Thoracic aorta (tissue), 2 donors: ENCODE results near the gene PRKN. TPM values are rescaled to one million over a fixed set of nuclear protein-coding genes. Genes with fewer than 3 reads are reported as not detected.

Source experiments
- ATAC-seq: fragments of 150-250 bp; one replicate; pipeline ENCODE4 v1.8.0; 2017; ENCODE audit warnings: low read depth; ENCODE audit not compliant: insufficient number of reproducible peaks, low FRiP score
- DNase-seq: peaks from one replicate; pipeline ENCODE4 v3.0.0-alpha.2; 2020; ENCODE audit warnings: low spot score
- H3K27ac ChIP-seq, 2 donors: fragments of 200-600 bp; sonication (generic); 1 replicate in 1 of 2; 2 replicates in 1 of 2; pipeline ENCODE4 v1.5.1; 2016; ENCODE audit warnings: mild to moderate bottlenecking in 2 of 2, moderate library complexity in 2 of 2
- H3K27me3 ChIP-seq: fragments of 200-600 bp; sonication (generic); replicated peaks from 2 replicates; pipeline ENCODE4 v1.6.0; 2016; ENCODE audit warnings: mild to moderate bottlenecking; ENCODE audit not compliant: insufficient read depth
- H3K36me3 ChIP-seq: fragments of 200-600 bp; sonication (generic); one replicate; pipeline ENCODE4 v1.5.1; 2016
- H3K4me1 ChIP-seq, 2 donors: fragments of 200-600 bp; sonication (generic); 1 replicate in 1 of 2; 2 replicates in 1 of 2; pipeline versions ENCODE4 v1.5.1 to v1.6.0; 2016; ENCODE audit warnings: low read depth in 2 of 2, mild to moderate bottlenecking in 1 of 2; ENCODE audit not compliant: control insufficient read depth in 1 of 2
- H3K4me3 ChIP-seq: fragments of 200-600 bp; sonication (generic); 2 replicates; pipeline ENCODE4 v1.5.1; 2016; ENCODE audit warnings: mild to moderate bottlenecking
- H3K9me3 ChIP-seq: fragments of 200-600 bp; sonication (generic); 2 replicates; pipeline ENCODE4 v1.5.1; 2016
- total RNA-seq, 2 donors: library from RNA; depleted of rRNA; stranded (reverse); fragments of >200 nt; gene quantifications; one replicate each; pipeline versions ENCODE4 v1.1.0 to v1.2.3, GENCODE V29; 2016
- TF ChIP-seq, protein P1 (sequence below): fragments of 200-600 bp; sonication (generic); IDR thresholded peaks from one replicate; pipeline ENCODE4 v1.5.1; 2019; ENCODE audit warnings: antibody characterized with exemption

PRKN gene
- total RNA-seq, 2 donors from 2014 or later: 10.4 to 23.8 TPM

DNA sequence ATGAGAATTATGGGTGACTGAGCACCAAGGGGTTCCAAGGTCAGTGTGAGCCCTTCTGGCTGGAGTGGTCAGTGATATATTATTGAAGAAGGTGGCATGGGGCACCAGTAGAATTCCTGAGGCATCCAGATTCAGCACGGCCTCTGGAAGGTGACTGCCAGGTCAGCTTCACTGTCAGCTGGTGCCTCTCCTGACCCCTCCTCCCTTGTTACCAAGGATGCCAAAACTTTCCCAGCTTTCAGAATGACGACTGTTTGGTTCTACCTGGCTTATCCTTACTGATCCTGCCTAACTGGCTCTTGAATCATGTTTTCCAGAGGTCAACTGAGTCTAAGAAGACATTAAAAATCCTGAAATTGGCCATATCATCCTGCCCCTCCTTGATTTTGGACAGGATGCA, 1264.5 kb downstream of the PRKN start:
- H3K4me1 ChIP-seq: no peaks in the 10 kb centered on the region
- DNase-seq: no peak
- H3K27ac ChIP-seq: no peak overlapping the region
- ATAC-seq: no peak
- TF ChIP-seq, protein P1, sequence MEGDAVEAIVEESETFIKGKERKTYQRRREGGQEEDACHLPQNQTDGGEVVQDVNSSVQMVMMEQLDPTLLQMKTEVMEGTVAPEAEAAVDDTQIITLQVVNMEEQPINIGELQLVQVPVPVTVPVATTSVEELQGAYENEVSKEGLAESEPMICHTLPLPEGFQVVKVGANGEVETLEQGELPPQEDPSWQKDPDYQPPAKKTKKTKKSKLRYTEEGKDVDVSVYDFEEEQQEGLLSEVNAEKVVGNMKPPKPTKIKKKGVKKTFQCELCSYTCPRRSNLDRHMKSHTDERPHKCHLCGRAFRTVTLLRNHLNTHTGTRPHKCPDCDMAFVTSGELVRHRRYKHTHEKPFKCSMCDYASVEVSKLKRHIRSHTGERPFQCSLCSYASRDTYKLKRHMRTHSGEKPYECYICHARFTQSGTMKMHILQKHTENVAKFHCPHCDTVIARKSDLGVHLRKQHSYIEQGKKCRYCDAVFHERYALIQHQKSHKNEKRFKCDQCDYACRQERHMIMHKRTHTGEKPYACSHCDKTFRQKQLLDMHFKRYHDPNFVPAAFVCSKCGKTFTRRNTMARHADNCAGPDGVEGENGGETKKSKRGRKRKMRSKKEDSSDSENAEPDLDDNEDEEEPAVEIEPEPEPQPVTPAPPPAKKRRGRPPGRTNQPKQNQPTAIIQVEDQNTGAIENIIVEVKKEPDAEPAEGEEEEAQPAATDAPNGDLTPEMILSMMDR: no peak
- H3K27me3 ChIP-seq: no peaks in the 10 kb centered on the region
- H3K36me3 ChIP-seq: no peaks in the 10 kb centered on the region
- no peak overlapping the region for H3K4me3 ChIP-seq
- H3K9me3 ChIP-seq: no peaks in the 10 kb centered on the region

- no peaks in the 10 kb centered on the region for H3K4me1 ChIP-seq
- H3K36me3 ChIP-seq: no peaks in the 10 kb centered on the region
- TF ChIP-seq, protein P1: no peak
Measured at GRCh38 chr6:161462148-161462547, 1265.4 kb downstream of the PRKN start.

GRCh38 chr6:161459008-161459615, 1268.5 kb downstream of the PRKN start:
- no peak for ATAC-seq
- H3K9me3 ChIP-seq: no peaks in the 10 kb centered on the region

More at GRCh38 chr6:161462148-161462547, 1265.4 kb downstream of the PRKN start:
- no peak for ATAC-seq
- DNase-seq: no peak
- Histone ChIP-seq H3K9me3 (no peaks in the 10 kb centered on the region), H3K27me3 (no peaks in the 10 kb centered on the region), H3K4me3 (no peak overlapping the region), H3K27ac (no peak overlapping the region)

DNA sequence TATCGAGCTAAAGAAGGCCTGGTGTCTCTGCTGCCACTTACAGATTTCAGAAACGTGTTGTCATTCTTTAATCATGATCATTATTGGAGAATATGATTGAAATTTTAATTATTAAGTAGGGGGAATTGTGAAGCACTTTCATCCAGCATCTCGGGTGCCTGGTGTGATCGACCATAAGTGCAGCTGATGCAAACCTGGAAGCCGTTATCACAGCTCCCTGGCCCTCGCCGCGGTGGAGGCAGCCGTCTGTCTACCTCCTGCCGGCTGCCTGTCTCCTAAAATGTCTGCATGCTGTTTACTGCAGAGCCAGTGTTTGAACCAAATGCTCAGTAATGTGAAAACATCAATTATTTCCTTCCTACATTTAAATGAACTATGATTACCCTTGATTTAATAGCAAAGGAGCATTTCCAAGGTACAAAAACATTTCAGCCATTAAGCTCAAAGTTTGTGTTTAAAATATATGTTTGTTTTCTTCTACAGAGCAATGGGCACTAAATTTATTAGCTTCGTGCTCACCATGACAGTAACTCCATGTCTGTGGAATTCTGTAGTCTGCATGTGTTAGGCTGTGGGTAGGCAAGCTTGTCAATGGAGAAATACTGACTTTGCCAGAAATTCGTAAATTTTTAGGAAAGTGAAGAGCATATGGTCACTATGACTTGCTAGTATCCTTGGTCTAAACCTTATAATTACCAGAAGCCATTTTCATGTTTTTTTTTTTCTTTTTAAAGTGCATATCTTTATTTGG, 1269.2 kb downstream of the PRKN start:
- H3K9me3 ChIP-seq: no peaks in the 10 kb centered on the region
- TF ChIP-seq, protein P1: no peak
- H3K27me3 ChIP-seq: no peaks in the 10 kb centered on the region
- DNase-seq (no peak), ATAC-seq (no peak)
- no peaks in the 10 kb centered on the region for H3K4me1 ChIP-seq
- no peak overlapping the region for H3K27ac ChIP-seq
- H3K4me3 ChIP-seq: no peak overlapping the region
- no peaks in the 10 kb centered on the region for H3K36me3 ChIP-seq

More at GRCh38 chr6:161459008-161459615, 1268.5 kb downstream of the PRKN start:
- DNase-seq: no peak
- TF ChIP-seq, protein P1: no peak
- Histone ChIP-seq H3K36me3 (no peaks in the 10 kb centered on the region), H3K27me3 (no peaks in the 10 kb centered on the region), H3K4me3 (no peak overlapping the region), H3K4me1 (no peaks in the 10 kb centered on the region), H3K27ac (no peak overlapping the region)

- no peak overlapping the region for H3K27ac ChIP-seq
- H3K4me1 ChIP-seq: no peaks in the 10 kb centered on the region
- H3K27me3 ChIP-seq: no peaks in the 10 kb centered on the region
- DNase-seq (no peak), ATAC-seq (no peak)
- no peak overlapping the region for H3K4me3 ChIP-seq
- H3K9me3 ChIP-seq: no peaks in the 10 kb centered on the region
- H3K36me3 ChIP-seq: no peaks in the 10 kb centered on the region
- TF ChIP-seq, protein P1: no peak
Measured at GRCh38 chr6:161455848-161456247, 1271.7 kb downstream of the PRKN start.
